ENCODE results near the gene ERC2. TPM values are rescaled to one million over a fixed set of nuclear protein-coding genes. Genes with fewer than 3 reads are reported as not detected.

Gene ERC2
- total and polyA plus RNA-seq, 2 of the 13 experiments (the other 11 are each of a cell fraction or from before 2014, with no cell fraction given) = 0.16 to 0.22 TPM

DNA sequence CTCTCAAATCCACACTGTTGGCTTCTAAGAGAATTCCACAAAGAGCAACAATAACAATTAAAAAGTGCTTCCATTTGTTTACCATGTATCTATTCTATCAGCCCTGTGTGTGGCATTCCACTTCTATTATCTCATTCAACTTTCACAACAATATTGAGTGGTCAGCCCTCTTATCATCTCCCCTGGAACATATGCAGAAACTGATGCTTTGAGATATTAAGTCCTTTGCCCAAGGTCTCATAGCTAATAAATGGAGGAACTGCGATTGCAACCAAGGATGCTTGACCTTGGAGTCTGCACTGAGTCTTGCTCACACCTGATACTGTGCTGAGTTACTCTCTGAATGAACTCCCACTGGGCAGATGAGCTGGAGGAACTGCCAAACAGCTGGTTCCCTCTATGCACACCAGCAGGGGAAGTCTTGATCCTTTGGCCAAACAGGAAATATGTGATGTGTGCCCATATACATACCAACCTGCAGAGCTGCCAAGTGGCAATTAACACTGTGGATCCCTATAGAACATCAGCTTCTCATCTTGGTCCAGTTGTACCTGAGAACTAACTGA is 836.4 kb downstream of the ERC2 start:
- H3K27me3 ChIP-seq (ENCODE audit: control insufficient read depth in 1 of 2, insufficient read depth in 2 of 2, low read length in 2 of 2) = no peaks in the 10 kb centered on the region
- TF ChIP-seq BRCA1 (CRISPR knock-in tag; IDR thresholded peaks at IDR 0.05) (no peak), PLSCR1 (CRISPR knock-in tag; IDR thresholded peaks at IDR 0.05; ENCODE audit: borderline replicate concordance) (no peak), GLI4 (CRISPR knock-in tag; IDR thresholded peaks at IDR 0.05; ENCODE audit: borderline replicate concordance) (no peak), EED (CRISPR knock-in tag; IDR thresholded peaks at IDR 0.05) (no peak), ZBTB39 (CRISPR knock-in tag; IDR thresholded peaks at IDR 0.05) (no peak), SOX6 (IDR thresholded peaks at IDR 0.05) (no peak), SOX6 (CRISPR knock-in tag; IDR thresholded peaks at IDR 0.05) (no peak), MTA3 (CRISPR knock-in tag; IDR thresholded peaks at IDR 0.05) (no peak), CHD4 (IDR thresholded peaks at IDR 0.05; ENCODE audit: borderline replicate concordance, low read length) (no peak)
- TF ChIP-seq, protein P1, sequence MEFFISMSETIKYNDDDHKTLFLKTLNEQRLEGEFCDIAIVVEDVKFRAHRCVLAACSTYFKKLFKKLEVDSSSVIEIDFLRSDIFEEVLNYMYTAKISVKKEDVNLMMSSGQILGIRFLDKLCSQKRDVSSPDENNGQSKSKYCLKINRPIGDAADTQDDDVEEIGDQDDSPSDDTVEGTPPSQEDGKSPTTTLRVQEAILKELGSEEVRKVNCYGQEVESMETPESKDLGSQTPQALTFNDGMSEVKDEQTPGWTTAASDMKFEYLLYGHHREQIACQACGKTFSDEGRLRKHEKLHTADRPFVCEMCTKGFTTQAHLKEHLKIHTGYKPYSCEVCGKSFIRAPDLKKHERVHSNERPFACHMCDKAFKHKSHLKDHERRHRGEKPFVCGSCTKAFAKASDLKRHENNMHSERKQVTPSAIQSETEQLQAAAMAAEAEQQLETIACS (CRISPR knock-in tag; IDR thresholded peaks at IDR 0.05) = no peak
- TF ChIP-seq, protein P2, sequence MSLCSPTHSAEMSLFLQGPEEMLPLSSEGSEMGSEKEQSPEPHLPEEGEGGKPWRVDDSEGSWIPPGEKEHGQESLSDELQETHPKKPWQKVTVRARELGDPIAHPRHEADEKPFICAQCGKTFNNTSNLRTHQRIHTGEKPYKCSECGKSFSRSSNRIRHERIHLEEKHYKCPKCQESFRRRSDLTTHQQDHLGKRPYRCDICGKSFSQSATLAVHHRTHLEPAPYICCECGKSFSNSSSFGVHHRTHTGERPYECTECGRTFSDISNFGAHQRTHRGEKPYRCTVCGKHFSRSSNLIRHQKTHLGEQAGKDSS (CRISPR knock-in tag; IDR thresholded peaks at IDR 0.05; ENCODE audit: borderline replicate concordance, low read depth) = no peak
- TF ChIP-seq, protein P3, sequence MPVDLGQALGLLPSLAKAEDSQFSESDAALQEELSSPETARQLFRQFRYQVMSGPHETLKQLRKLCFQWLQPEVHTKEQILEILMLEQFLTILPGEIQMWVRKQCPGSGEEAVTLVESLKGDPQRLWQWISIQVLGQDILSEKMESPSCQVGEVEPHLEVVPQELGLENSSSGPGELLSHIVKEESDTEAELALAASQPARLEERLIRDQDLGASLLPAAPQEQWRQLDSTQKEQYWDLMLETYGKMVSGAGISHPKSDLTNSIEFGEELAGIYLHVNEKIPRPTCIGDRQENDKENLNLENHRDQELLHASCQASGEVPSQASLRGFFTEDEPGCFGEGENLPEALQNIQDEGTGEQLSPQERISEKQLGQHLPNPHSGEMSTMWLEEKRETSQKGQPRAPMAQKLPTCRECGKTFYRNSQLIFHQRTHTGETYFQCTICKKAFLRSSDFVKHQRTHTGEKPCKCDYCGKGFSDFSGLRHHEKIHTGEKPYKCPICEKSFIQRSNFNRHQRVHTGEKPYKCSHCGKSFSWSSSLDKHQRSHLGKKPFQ (CRISPR knock-in tag; IDR thresholded peaks at IDR 0.05; ENCODE audit: insufficient replicate concordance) = no peak
- TF ChIP-seq, protein P4, sequence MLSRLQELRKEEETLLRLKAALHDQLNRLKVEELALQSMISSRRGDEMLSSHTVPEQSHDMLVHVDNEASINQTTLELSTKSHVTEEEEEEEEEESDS (CRISPR knock-in tag; IDR thresholded peaks at IDR 0.05; ENCODE audit: borderline replicate concordance) = no peak
- no peak overlapping the region for H2AFZ ChIP-seq (ENCODE audit: low read length)
- no TSS peak for BruUV-seq (replicated peaks)
- H3K4me1 ChIP-seq (ENCODE audit: insufficient read depth, low read length) = no peaks in the 10 kb centered on the region
- no peaks in the 10 kb centered on the region for H3K36me3 ChIP-seq (replicated peaks in 1 of 2; ENCODE audit: control insufficient read depth in 1 of 2, insufficient read depth in 2 of 2, low read length in 2 of 2)
- WGBS (ENCODE audit: low lambda C conversion rate) = 0% methylated on average over 1 of the region's 1 CpG
- ATAC-seq (no peak), DNase-seq (ENCODE audit: low spot score) (no peak), FAIRE-seq (no peak)
- H3K79me2 ChIP-seq (ENCODE audit: insufficient read depth, low read length) = no peaks in the 10 kb centered on the region
- no peak overlapping the region for H3K27ac ChIP-seq (ENCODE audit: extremely low read length, insufficient read depth, low read length)
- in situ Hi-C loops (cut with HindIII; ENCODE audit: extremely low pct_ligation_motif_present, low pct_unique_long_range_greater_than_20kb) (no loop called here), intact Hi-C loops (cut with micrococcal nuclease; ENCODE audit: unreplicated experiment) (no loop called here)
- H4K20me1 ChIP-seq (ENCODE audit: insufficient read depth, low read length) = no peaks in the 10 kb centered on the region
- H3K4me2 ChIP-seq (ENCODE audit: low read depth, low read length) = no peak overlapping the region
- H3K9me3 ChIP-seq (ENCODE audit: low read length) = no peaks in the 10 kb centered on the region
- H3K9ac ChIP-seq (ENCODE audit: insufficient read depth, low read depth, low read length) = no peak overlapping the region
- H3K4me3 ChIP-seq (replicated peaks in 1 of 3; ENCODE audit: insufficient read depth in 1 of 3, low read depth in 2 of 3, low read length in 3 of 3) = no peak overlapping the region
- ChIA-PET CTCF (ENCODE audit: low intra/inter-chr PET ratio, low total read pairs) (no interaction called here), POLR2A (no interaction called here)
